Gastrocnemius medialis (tissue), 4 donors: Measurements from ENCODE around the gene MEF2D.

Experiments used
- CTCF ChIP-seq, 5 experiments: fragments of 450-650 bp in 3 of 5; fragments of 200-600 bp in 2 of 5; sonication (generic) in 2 of 5; IDR thresholded peaks in 4 of 5; conservative IDR thresholded peaks in 1 of 5; 1 replicate in 4 of 5; 2 replicates in 1 of 5; pipeline ENCODE4 v1.5.1; 2016 to 2019; ENCODE audit warnings: antibody characterized with exemption in 5 of 5, mild to moderate bottlenecking in 3 of 5, moderate library complexity in 3 of 5
- POLR2A ChIP-seq, 2 donors: fragments of 450-650 bp; IDR thresholded peaks; one replicate each; pipeline ENCODE4 v1.6.1; 2017; ENCODE audit warnings: antibody characterized with exemption in 2 of 2, mild to moderate bottlenecking in 2 of 2, moderate library complexity in 2 of 2

- TF ChIP-seq CTCF (IDR thresholded peaks at IDR 0.05 in 4 of 5, conservative IDR thresholded peaks at IDR 0.05 in 1 of 5) (no peak), POLR2A (IDR thresholded peaks at IDR 0.05) (no peak)
Measured at GRCh38 chr1:156467906-156468305, 32.7 kb downstream of the MEF2D start.
